GM12878 (cell line): ENCODE results near the gene HMGN4. TPM values are rescaled to one million over a fixed set of nuclear protein-coding genes. Genes with fewer than 3 reads are reported as not detected.

Source experiments
- ATAC-seq: fragments of 200-7000 bp; cut with Tn5 transposase; 3 replicates; pipeline ENCODE4 v1.9.1; 2020; ENCODE audit warnings: mild to moderate bottlenecking, moderate library complexity
- BruUV-seq: library from RNA; stranded (reverse); fragments of 400-500 nt; replicated peaks from 2 replicates; lab custom pipeline; 2021; lab: Mats Ljungman, UMichigan
- CTCF ChIA-PET: fragments of 300-600 bp; sonication (Branson Sonifier 250); formaldehyde crosslinking; extraction: SDS; loops from one replicate; lab custom pipeline; 2021; ENCODE audit warnings: inconsistent platforms; lab: Yijun Ruan, JAX
- POLR2A ChIA-PET: fragments of 350-600 bp; formaldehyde crosslinking; extraction: SDS; loops from one replicate; lab custom pipeline; 2021; ENCODE audit warnings: inconsistent platforms; lab: Charles Lee
- RAD21 ChIA-PET: fragments of 300-600 bp; sonication (Branson Sonifier 250); formaldehyde crosslinking; loops from one replicate; lab custom pipeline; 2023; ENCODE audit warnings: antibody characterized with exemption; ENCODE audit not compliant: unreplicated experiment; lab: Charles Lee
- SMC1A ChIA-PET: fragments of 300-600 bp; sonication (Branson Sonifier 250); formaldehyde crosslinking; loops from one replicate; lab custom pipeline; 2023; ENCODE audit not compliant: unreplicated experiment, uncharacterized antibody; lab: Charles Lee
- DNase-seq: peaks from one replicate; pipeline ENCODE4 v3.0.0-alpha.2; 2011; ENCODE audit warnings: low read depth, low spot score
- FAIRE-seq: peaks from 3 replicates; lab custom pipeline; 2011; peaks lifted over from hg19 to GRCh38; lab: Jason Lieb, UNC
- H2AFZ ChIP-seq: 2 replicates; pipeline ENCODE4 v1.6.0; 2011; ENCODE audit warnings: low read depth, low read length, control low read depth; ENCODE audit not compliant: control insufficient read depth
- H3K27ac ChIP-seq: 2 replicates; pipeline ENCODE4 v1.5.1; 2011; ENCODE audit warnings: control low read depth; ENCODE audit not compliant: control insufficient read depth, insufficient read depth
- H3K27me3 ChIP-seq, 2 experiments: replicated peaks in 1 of 2; 2 replicates each; pipeline versions ENCODE4 v1.6.0 to v1.6.1; 2011; ENCODE audit warnings: low read length in 1 of 2; ENCODE audit not compliant: control insufficient read depth in 2 of 2, insufficient read depth in 2 of 2
- H3K36me3 ChIP-seq, 2 experiments: 2 replicates each; pipeline ENCODE4 v1.5.1; 2011; ENCODE audit warnings: low read length in 1 of 2; ENCODE audit not compliant: control insufficient read depth in 2 of 2, insufficient read depth in 2 of 2
- H3K4me1 ChIP-seq: 2 replicates; pipeline ENCODE4 v1.6.1; 2011; ENCODE audit warnings: mild to moderate bottlenecking, low read length, moderate library complexity, mixed read lengths; ENCODE audit not compliant: control insufficient read depth, insufficient read depth
- H3K4me2 ChIP-seq: 2 replicates; pipeline ENCODE4 v1.6.0; 2011; ENCODE audit warnings: control low read depth; ENCODE audit not compliant: control insufficient read depth, insufficient read depth
- H3K4me3 ChIP-seq: fragments of 200-600 bp; sonication (generic); 2 replicates; pipeline ENCODE4 v1.5.1; 2016
- H3K79me2 ChIP-seq: 2 replicates; pipeline ENCODE4 v1.6.0; 2011; ENCODE audit warnings: low read length; ENCODE audit not compliant: control insufficient read depth, insufficient read depth
- H3K9ac ChIP-seq: 2 replicates; pipeline ENCODE4 v1.8.0; 2011; ENCODE audit warnings: low read length, control low read depth, mixed read lengths; ENCODE audit not compliant: control insufficient read depth, insufficient read depth
- H3K9me3 ChIP-seq: replicated peaks from 3 replicates; pipeline ENCODE4 v1.5.1; 2011; ENCODE audit warnings: mild to moderate bottlenecking, low read length; ENCODE audit not compliant: control insufficient read depth, insufficient read depth
- H4K20me1 ChIP-seq: 2 replicates; pipeline ENCODE4 v1.6.0; 2011; ENCODE audit not compliant: control insufficient read depth, insufficient read depth
- BCL3 ChIP-seq: IDR thresholded peaks from 2 replicates; pipeline ENCODE4 v1.6.1; 2011; ENCODE audit warnings: borderline replicate concordance, low read depth, mild to moderate bottlenecking, moderate library complexity, low read length; ENCODE audit not compliant: insufficient read depth, poor library complexity, severe bottlenecking
- BCLAF1 ChIP-seq: fragments of 450-650 bp; IDR thresholded peaks from 2 replicates; pipeline ENCODE4 v1.6.1; 2017; ENCODE audit warnings: antibody characterized with exemption, mild to moderate bottlenecking, moderate library complexity
- CHD4 ChIP-seq: fragments of 200-600 bp; sonication (generic); IDR thresholded peaks from 2 replicates; pipeline ENCODE4 v1.6.1; 2016; ENCODE audit warnings: mild to moderate bottlenecking
- DPF2 ChIP-seq: fragments of 450-650 bp; IDR thresholded peaks from 2 replicates; pipeline ENCODE4 v1.6.1; 2017; ENCODE audit warnings: mild to moderate bottlenecking
- E2F8 ChIP-seq: fragments of 450-650 bp; IDR thresholded peaks from 2 replicates; pipeline ENCODE4 v1.6.1; 2018; ENCODE audit warnings: mild to moderate bottlenecking, low read depth, moderate library complexity; ENCODE audit not compliant: partially characterized antibody
- HDAC6 ChIP-seq: fragments of 200-600 bp; sonication (generic); IDR thresholded peaks from one replicate; pipeline ENCODE4 v1.8.0; 2017; ENCODE audit warnings: antibody characterized with exemption; ENCODE audit not compliant: unreplicated experiment
- POU2F2 ChIP-seq: IDR thresholded peaks from 3 replicates; pipeline ENCODE4 v1.6.1; 2011; ENCODE audit warnings: low read depth, mild to moderate bottlenecking, low read length, borderline replicate concordance
- RAD21 ChIP-seq: IDR thresholded peaks from 2 replicates; pipeline ENCODE4 v1.6.1; 2011; ENCODE audit warnings: mild to moderate bottlenecking, low read depth, low read length, moderate library complexity; ENCODE audit not compliant: insufficient read depth
- ZBED1 ChIP-seq: IDR thresholded peaks from 2 replicates; pipeline ENCODE4 v1.6.1; 2016; ENCODE audit warnings: borderline replicate concordance
- WGBS: methylation state at CpG from one replicate; pipeline ENCODE4 v1.1.6; 2016; ENCODE audit warnings: low lambda C conversion rate; ENCODE audit not compliant: insufficient replicate concordance, insufficient coverage; ENCODE audit errors: missing lambda C conversion rate; 5-methylcytosine and 5-hydroxymethylcytosine counted together
- in situ Hi-C: fragments of 300-500 bp; cut with MboI; formaldehyde crosslinking; loops from 9 replicates; pipeline ENCODE4 v1.14.3; 2018; ENCODE audit warnings: mixed read lengths
- intact Hi-C: fragments of 100-400 bp; cut with micrococcal nuclease; formaldehyde crosslinking; loops from one replicate; pipeline ENCODE4 v1.14.2; 2022; ENCODE audit not compliant: unreplicated experiment
- polyA plus RNA-seq, 11 experiments: library from polyadenylated mRNA; depleted of rRNA in 4 of 11; unstranded in 6 of 11; stranded (reverse) in 5 of 11; fragments of >200 nt; fragmentation: Nextera tagmentation in 4 of 11; fragmentation: Illumina TruSeq in 1 of 11; extraction: Ambion mirVana in 4 of 11; extraction: Trizol in 1 of 11; gene quantifications; 1 replicate in 1 of 11; 2 replicates in 10 of 11; pipeline versions ENCODE4 v1.2.1 to v1.2.3, GENCODE V29; 2011 to 2016; ENCODE audit warnings: inconsistent platforms in 2 of 11, missing spikeins in 2 of 11, low read depth in 1 of 11
- total RNA-seq, 4 experiments: library from RNA; depleted of rRNA in 3 of 4; stranded (reverse); fragments of >200 nt in 3 of 4; fragmentation: Illumina TruSeq in 1 of 4; extraction: Trizol in 1 of 4; gene quantifications; 2 replicates each; pipeline versions ENCODE4 v1.2.1 to v1.2.3, GENCODE V29; 2013 to 2021

HMGN4 gene
- total and polyA plus RNA-seq, 10 of the 15 experiments (the other 5 are each of a cell fraction or from before 2014, with no cell fraction given) = 26.7 to 99.1 (median 76.7) TPM

- TF ChIP-seq E2F8 (no peak), HDAC6 (no peak)
- TF ChIP-seq, all 136 proteins: peak for 0
Measured at GRCh38 chr6:26581164-26581915, 43.2 kb downstream of the HMGN4 start (continued).

- no peak overlapping the region for H3K27ac ChIP-seq
- H3K79me2 ChIP-seq = no peaks in the 10 kb centered on the region
- POLR2A ChIA-PET = interaction anchor here (0.5 to 1.0 kb wide), 2 partner anchors 9 to 333 kb away, joined by 3 to 4 read pairs; no protein-coding TSS in a partner anchor
- no peak overlapping the region for H3K4me2 ChIP-seq
- no peak for FAIRE-seq
- H3K36me3 ChIP-seq = no peaks in the 10 kb centered on the region
- H3K4me1 ChIP-seq = no peaks in the 10 kb centered on the region
- CTCF ChIA-PET = interaction anchor here (1.6 to 8.7 kb wide), 2 partner anchors 12 to 247 kb away, joined by 3 to 267 read pairs; no protein-coding TSS in a partner anchor
- H3K27me3 ChIP-seq = no peaks in the 10 kb centered on the region
- 77% methylated on average over 21 of the region's 21 CpGs for WGBS
- H3K9ac ChIP-seq = no peak overlapping the region
- H3K9me3 ChIP-seq = no peaks in the 10 kb centered on the region
- BruUV-seq = no TSS peak
- no peak for DNase-seq
- no peak overlapping the region for H3K4me3 ChIP-seq
- in situ Hi-C loops = no loop called here
- no peak for ATAC-seq
- H4K20me1 ChIP-seq = no peaks in the 10 kb centered on the region
- RAD21 ChIA-PET = no interaction called here
- SMC1A ChIA-PET = interaction anchor here (8.3 kb wide), 1 partner anchor 12 kb away, joined by 170 read pairs; no protein-coding TSS in a partner anchor
- intact Hi-C loops = no loop called here
- no peak overlapping the region for H2AFZ ChIP-seq
- TF ChIP-seq BCL3 = no peak
- TF ChIP-seq RAD21 = no peak
- TF ChIP-seq CHD4 = no peak
- TF ChIP-seq POU2F2 = no peak
- no peak for TF ChIP-seq E2F8
- TF ChIP-seq BCLAF1 = no peak
- TF ChIP-seq DPF2 = no peak
- no peak for TF ChIP-seq ZBED1
Measured at GRCh38 chr6:26588965-26589364, 50.8 kb downstream of the HMGN4 start.
